Activated CD8-positive, alpha-beta memory T cell treated with anti-CD3 and anti-CD28 coated beads, Interleukin-2, amount 50 U/mL, for 1 hour (primary cell): ENCODE measurements around the gene CASKIN1.
"Not testable (repeated sequence)": the region's sequence is repeated elsewhere in the genome, so short reads cannot be mapped to it uniquely, and the experiment has no call there.

Source experiments
- DNase-seq: peaks from one replicate; pipeline ENCODE4 v3.0.0-alpha.2; 2020; ENCODE audit errors: extremely low read depth

Gene CASKIN1

DNA sequence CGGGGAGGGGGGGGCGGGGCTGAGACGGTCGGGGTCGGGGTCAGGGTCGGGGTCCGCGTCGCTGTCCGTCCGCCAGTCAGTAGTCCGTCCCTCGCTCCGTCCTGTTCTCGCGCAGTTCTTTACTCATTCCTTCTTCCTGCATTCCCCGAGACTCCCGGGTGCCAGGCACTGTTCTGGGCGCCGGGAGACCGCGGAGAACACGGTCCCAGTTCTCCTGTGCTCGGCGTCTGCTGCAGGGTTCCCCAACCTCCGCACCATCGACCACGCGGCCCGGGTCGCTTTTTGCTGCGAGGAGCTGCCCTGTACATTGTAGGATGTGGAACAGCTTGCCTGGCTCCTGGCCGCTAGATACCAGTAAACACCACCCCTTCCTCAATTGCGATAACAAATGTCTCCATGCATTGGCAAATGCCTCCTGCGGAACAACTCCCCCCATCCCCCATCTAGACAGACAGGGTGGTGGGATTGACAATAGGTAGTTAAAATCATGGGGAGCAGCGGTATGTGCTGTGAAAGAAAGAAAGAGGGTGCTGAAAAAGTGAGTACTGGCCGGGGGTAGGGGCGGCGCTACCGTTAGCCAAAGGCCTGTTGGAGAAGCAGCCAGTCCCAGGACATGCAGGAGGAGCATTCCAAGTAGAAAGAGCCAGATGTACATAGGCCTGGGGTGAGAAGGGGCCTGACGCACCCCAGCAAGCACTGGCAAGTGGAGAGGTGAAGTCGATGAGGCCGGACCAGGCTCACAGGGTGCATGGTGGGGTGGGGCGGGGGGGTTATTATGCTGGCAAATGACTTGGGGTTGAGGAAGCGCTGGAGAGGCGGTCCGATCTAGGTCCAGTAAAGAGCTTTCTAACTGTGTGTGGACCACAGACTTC, 40.2 kb downstream of the CASKIN1 start:
- no peak for DNase-seq

DNA sequence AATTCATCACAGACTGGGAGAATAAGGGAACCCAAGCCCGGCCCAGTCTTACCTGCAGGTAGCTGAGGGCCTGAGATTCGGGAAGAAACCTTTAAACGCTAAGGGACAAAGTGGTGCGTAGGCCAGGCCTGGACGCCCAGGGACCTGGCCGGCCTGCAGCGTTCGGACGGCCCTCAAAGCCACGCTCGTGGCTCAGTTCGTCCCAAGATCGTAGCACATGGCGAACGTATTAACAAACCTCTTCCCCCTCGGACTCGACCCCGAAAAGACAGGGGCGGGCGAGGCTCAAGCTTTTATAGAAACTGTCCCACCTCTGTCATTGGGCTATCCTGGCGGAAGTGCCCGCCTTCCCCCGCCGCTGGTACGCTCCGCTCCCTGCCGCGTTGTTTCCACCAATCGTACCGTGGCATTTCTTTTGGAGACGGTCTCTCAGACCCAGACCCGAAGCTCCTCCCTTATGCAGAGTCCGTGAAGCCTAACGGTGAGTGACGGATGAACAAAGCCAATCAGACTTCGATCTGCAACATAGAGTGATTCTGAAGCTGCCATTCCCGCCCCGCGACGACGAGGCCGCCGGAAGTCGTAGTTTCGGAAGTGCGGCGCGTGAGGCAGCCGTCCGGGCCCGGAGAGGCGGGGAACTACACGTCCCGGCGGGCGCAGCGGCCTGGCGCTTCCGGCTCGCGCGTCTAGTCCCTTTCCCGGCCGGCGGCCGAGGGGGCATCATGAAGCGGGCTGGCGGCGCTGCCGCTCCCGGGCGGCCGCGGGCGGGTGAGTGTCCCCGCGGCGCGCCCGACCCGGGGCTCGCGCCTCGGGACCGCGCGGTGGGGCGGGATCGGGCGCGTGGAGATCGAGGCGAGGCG, 41.1 kb downstream of the CASKIN1 start, which contains the start of gene TRAF7:
Gene TRAF7, plus strand, starts transcription at position 692 of the 860 bp plus-strand sequence. CDS start 8,139 bp downstream, outside the sequence.
- peak; percentile 98 for DNase-seq

DNA sequence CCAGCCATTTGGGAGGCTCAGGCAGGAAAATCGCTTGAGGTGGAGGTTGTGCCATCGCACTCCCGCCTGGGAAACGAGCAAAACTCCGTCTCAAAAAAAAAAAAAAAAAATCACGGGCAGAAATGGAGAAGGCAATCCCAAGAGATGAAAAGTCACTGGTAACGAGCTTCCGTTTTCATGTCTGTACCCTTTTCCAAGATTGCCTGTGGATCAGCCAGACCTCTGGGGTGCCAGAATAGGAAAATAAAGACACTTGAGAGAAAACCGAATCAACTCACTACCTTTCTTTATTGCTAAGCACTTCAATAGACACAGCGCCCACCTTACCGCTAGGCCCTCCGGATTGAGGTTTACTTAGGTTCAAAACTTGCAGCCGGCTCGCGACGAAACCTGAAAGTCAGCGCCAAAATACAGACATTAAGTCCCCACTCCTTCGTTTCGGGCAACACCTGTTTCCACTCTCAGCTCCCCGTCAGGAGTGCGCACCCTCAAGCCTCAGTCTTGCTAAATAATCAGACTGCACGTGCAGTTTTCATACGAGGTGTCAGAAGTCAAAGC, 41.8 kb downstream of the CASKIN1 start:
- no peak for DNase-seq

DNA sequence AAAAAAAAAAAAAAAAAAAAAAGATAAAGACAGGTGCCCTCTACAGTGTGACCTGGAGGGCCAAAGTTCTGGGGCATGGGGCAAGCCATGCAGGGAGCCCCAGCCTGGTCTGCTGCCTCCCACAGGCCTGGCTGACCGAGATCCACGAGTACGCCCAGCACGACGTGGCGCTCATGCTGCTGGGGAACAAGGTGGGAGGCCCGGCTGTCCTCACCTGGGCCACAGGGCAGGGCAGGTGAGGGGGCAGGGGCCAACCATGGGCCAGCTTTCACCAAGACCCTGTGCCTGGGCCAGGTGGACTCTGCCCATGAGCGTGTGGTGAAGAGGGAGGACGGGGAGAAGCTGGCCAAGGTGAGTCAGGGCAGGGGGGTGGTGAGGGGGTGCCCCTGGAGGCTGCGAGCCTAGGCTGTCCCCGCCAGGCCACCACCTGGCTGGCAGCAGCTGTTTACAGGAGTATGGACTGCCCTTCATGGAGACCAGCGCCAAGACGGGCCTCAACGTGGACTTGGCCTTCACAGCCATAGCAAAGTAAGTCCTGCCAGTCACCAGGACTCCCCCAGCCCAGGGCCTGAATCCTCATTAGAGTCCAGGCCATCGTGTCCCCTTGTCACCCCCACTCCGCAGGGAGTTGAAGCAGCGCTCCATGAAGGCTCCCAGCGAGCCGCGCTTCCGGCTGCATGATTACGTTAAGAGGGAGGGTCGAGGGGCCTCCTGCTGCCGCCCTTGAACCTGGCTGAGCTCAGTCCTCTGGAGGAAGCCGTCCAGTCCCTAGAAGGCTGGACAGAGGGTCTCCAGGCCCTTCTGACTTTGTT, 43.5 kb downstream of the CASKIN1 start:
- no peak for DNase-seq

DNA sequence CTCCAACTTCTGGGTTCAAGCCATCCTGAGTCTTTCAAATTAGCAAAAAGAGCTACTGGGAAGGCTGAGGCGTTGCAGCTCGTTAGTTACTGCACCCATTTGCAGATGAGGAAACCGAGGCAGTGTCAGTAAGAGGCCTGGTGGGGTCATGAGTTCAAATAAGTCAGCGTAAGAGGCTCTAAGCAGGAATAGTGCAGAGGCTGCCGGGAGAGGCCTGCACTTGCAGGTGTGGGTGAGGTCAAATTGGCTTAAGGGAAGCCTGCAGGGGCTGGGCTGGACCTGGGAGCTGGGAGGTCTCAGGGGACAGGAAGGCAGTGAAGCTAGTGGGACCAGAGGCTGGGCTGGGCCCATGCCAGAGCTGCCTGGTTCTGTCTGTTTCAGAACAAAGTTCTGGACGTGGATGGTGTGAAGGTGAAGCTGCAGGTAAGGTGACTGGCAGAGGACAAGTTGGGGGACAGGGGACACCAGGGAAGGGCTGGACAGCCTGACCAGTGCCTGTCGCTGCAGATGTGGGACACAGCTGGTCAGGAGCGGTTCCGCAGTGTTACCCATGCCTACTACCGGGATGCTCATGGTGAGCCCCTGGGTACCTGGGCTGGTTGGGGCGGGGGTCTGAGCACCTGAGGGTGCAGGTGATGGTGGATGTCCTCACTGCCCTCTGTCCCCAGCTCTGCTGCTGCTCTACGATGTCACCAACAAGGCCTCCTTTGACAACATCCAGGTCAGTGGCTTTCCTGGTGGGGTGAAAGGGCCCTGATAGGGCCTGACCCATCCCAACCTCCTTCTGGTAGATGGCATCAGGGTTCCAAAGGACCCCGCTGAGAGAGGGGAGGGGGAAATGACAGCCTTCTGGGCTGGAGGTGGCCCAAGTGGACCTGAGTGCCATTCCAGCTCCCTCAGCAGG, 45.0 kb downstream of the CASKIN1 start:
- DNase-seq = no peak

DNA sequence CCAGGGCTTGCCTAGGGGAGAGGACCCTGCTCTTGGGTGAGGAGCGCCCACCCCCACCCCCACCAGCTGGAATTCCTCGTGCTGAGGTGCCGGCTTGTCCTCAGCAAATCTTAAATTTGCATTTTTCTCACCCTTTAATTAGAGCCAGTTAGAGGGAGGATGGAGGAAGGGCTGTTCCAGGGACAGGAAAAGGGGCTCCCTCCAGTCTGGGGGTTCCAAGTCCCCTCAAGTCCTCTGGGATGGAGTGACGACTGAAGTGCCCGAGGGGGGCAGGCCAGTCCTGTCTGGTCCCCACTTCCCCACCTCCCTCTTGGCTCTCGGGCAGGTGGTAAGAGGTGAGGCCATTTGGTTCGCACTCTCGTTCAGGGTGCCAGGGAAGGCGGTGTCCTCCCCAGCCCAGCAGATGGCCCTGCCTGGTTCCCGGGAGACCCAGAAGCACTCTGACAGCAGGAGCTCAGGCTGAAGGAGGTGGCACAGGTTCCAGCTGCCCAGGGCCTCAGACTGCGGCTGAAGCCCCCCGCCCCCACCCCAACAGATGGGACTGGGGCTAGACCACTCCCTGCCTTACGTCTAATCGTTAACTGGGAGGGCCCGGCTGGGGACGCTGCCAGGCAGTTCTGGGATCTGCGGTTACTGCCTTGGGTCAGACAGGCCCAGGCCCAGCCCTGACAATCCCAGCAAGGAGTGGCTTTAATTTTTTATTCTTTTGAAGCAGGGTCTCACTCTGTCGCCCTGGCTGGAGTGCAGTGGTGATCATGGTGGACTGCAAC, 45.8 kb downstream of the CASKIN1 start:
- no peak for DNase-seq

DNA sequence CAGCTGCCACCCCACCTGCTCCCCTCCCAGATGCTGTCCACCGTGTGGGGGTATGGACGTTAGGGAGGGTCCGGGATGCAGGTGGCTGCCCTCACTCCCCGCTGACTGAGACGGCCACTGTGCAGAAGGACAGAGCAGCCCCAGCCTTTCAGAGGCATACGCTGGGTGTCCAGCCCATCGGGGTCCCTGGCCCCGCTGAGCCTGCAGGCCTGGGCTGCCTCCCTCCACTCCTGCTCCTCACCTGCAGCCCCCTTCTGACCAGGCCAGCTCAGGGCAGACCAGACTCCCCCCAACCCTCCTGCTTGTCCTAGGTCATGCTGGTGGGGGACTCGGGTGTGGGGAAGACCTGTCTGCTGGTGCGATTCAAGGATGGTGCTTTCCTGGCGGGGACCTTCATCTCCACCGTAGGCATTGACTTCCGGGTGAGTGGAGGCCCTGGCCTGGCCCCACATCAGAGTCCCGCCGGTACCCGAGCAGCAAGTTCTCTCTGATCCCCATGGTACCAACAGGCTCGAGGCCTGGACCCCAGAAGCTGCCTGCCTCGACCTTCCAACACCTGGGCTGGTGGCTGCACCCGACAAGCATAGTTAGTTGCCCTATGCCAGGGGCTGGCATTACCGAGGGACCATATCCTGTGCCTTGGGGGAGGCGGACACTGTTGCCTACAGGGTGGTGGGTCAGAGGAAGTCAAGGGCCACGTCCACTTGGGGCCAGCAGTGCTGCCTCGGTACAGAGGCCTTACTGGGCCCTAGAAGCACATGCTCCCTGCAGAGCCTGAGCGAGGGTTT, 46.6 kb downstream of the CASKIN1 start:
- DNase-seq = no peak

DNA sequence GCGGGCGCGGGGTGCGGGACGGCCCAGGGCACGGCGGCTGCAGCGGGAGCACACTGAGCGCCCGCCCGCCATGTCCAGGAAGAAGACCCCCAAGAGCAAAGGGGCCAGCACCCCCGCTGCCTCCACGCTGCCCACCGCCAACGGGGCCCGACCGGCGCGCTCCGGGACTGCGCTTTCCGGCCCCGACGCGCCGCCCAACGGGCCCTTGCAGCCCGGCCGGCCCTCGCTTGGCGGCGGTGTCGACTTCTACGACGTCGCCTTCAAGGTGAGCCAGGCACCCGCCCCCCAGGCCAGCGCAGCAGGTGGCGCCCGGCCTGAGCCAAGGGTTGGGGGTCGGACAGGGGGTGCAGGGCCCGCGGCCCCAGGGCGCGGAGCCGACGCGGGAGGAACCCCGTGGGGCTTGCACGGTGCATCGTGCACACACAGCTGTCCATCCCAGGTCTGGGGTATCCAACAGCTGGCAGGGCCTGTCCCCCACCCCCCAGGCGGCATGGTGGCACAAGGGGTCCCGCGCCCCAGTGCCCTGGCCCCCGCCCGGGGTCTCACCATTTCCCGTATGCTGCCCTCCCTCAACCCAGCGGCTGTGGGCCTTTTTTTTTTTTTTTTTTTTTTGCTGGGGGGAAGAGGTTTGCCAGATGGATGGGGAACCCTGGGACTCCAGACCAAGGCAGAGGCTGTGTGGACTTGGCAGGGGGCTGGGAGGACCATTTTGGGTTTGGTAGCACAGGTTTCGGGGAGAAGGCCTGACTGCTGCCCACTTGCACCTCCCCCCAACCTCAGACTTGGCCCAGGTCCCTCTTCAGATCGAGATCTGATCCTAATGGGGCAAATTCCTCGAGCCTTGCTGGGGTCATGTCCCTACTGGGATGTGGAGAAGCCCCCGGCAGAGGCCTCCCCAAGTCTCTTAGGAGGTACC, 47.4 kb downstream of the CASKIN1 start:
- DNase-seq = no peak

DNA sequence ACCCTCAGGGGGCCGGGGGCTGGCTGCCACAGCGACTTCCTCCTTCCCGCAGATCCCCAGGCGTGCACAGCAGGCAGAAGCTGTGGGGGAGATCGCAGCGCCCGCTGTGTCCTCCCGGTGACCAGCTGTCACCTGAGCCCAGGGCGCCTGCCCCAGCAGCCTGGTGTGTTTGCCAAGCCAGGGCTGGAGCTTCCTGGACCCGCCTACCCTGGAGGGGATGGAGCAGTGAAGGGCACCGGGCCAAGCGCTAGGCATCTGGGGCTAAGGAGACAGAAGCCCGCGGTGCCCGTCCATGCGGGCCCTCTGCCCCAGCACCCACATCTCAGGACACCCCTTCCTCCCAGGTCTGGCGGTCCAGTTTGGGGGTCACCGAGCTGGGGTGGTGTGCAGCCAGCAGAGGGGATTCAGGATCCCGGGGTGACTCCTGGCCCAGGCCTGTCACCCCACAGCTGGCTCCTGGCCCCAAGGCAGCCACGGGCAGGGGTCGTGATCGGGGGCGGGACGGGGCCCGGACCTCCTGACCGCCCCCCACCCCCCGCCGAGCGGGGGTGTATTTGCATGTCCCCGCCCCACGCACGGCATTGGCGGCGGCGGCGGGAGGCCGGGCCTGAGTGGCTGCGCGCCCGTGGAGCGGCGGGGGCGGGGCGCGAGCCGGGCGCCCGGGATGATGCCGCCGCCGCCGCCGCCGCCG, 48.3 kb downstream of the CASKIN1 start, which contains the start of gene RAB26:
Gene RAB26, plus strand, starts transcription at position 645 of the 691 bp plus-strand sequence. CDS start 159 bp downstream, outside the sequence.
- DNase-seq = no peak

DNA sequence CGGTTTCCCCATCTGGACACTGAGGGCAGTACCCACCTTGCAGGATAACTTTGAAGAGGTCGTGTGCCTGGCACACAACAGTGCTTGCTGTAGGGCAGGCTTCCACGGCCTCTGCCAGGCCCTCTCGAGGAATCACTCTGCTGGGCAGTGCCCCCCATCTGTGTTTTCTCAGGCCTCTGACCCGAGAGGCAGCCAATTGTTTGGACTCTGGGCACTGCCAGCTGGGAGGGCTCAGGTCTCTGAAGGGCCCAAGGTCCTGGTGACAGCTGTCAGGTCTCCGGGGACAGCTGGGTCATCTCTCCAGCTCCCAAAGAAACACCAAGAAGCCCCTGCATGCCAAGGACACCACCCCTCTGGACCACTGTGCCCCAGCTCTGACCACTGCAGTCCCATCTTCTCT, 49.0 kb downstream of the CASKIN1 start:
- DNase-seq = no peak

DNA sequence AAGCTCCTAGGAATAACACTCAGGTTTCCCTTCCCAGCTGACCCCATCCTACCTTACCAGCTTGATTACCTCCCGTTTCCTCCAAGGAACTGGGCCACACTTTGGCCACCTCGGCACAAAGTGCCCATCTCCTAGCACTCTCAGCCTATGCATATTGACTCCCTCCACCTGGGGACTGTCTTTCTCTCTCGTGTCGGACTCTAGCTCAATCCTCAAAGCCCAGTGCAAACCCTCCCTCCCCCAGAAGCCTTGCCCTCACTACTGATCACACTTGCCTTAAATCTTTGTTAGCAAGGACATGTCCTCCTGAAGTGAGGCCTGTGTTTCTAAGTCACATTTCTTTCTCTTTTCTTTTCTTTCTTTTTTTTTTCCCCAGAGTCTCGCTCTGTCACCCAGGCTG, 50.6 kb downstream of the CASKIN1 start:
- DNase-seq = no peak

DNA sequence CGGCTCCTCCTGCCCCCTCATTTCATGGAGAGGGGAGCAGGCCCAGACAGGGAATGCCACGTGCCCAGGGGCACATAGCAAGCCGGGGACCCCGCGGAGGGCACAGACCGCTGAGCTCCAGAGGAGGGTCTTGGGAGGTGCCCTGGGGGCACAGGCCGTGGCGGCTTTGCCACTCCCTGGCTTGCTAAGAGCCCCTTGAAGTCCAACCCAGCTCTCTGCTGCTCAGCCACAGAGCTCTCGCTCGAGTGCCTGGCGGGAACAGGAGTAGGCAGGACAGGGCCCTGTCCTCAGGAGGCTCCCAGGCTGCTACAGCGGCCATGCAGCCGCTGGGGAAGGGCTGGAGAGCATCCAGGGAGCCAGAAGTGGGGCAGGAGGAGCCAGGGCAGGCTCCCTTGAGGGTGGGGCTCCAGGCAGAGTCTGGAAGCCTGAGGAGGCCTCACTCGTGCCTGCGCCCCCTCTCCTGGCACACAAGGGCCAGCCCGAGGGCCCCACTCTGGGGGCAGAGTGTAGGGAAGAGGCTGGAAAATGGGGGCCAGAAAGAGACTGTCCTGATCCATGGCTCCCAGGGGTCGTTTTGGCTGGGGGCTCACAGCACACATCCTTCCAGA, 52.4 kb downstream of the CASKIN1 start:
- DNase-seq = no peak

DNA sequence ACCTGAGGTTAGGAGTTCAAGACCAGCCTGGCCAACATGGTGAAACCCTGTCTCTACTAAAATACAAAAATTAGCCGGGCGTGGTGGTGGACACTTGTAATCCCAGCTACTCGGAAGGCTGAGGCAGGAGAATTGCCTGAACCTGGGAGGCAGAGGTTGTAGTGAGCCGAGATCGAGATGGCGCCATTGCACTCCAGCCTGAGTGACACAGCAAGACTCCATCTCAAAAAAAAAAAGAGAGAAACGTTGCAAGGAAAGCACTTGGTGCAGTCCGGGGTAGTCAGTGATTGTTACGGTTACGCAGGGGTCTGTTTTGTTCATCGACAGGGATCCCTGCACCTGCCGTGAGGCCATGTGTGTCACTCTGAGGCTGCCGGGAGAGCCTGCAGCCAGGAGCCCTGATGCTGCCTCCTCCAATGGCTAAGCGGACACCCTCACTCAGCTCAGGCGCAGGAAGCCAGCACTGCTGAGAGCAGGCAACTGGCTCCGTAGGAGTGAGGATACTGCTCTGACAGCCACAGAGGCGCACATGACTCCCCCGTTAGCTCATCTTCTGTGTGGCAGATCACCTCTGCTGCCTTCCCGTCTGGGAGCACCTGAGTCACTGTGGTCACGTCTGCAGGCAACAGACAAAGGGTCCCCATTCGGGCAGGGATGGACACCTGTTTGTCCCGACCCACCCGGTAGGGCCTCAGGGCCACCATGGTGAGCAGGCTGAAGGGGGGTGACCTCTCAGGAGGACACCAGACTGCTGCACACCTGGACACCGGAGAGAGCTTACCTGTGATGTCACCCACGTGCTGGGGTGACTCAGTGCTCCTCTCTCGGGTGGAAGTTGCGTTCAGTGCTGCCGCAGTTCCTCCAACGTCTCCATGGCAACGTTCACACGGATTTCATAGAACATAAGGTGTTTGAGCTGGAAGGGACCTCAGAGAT, 53.2 kb downstream of the CASKIN1 start:
- no peak for DNase-seq

DNA sequence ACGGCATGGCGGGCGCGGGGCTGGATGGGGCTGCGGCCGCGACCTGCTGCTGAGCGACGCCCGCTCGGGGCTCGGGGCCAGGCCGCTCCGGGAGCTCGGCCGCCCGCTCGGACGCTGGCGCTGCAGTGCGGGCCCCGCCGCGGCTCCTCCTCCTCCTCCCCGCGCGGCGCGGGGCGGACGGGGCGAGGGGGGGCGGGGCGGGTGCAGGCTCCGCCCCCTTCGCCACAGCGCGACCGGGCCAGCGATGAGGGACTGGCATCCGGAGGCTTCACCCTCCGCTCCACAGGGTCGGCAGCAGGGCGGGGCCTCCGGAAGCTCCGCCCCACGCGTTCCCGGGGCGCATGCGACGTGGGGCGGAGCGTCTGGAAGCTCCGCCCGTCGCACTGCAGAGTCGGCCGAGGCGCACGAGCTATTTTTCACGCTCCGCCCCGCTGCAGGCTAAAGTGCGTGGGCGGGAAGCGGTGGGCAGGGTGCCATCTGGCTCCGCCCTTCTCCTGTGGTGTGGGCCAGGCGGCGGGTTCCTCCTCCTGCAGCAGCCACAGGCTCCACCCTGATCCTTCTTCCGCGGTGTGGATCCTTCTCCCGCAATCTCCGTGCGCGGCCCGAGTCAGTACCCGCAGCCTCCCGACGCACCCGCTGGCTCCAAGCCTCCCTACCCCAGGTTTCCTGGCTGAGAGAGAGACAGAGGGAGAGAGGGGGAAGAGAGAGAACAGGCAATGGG, 60.5 kb downstream of the CASKIN1 start, which contains the start of gene PKD1:
Gene PKD1, minus strand, starts transcription at position 129 of the 721 bp plus-strand sequence. CDS start 209 bp downstream, outside the sequence.
- peak; percentile 81 for DNase-seq

DNA sequence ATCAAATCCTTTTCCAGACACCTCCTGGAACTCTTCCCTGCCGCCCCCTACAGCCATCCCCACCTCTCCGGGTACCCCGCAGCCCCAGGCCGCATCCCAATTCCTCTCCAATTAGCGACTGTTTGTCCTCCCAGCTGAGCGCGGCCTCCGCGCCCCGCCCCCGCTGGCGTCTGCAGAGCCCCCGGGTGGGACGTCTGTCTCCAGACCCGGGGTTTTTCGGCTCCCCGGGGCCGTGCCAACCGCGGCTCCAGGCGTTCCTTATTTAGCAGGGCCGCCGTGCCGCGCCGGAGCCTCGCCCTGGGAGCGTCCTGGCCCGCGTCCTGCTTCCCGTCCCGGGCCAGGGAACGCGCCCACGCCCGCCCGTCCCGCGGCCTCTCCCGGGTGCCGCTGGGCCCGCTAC, 61.3 kb downstream of the CASKIN1 start:
- DNase-seq = not testable (repeated sequence)
